Transverse colon (tissue), 4 donors: ENCODE results near the gene TMEM52. TPM values are rescaled to one million over a fixed set of nuclear protein-coding genes. Genes with fewer than 3 reads are reported as not detected.

Experiments used
- DNase-seq: peaks from one replicate; pipeline ENCODE4 v3.0.0-alpha.2; 2019
- H3K27ac ChIP-seq, 4 donors: fragments of 200-600 bp; sonication (generic); 2 replicates each; pipeline ENCODE4 v1.5.1; 2016 to 2018; ENCODE audit warnings: inconsistent platforms in 4 of 4
- H3K27me3 ChIP-seq: fragments of 200-600 bp; sonication (generic); 2 replicates; pipeline ENCODE4 v1.5.1; 2017; ENCODE audit warnings: inconsistent platforms
- H3K36me3 ChIP-seq, 4 donors: fragments of 200-600 bp; sonication (generic); 2 replicates each; pipeline ENCODE4 v1.5.1; 2017 to 2019; ENCODE audit warnings: inconsistent platforms in 4 of 4
- H3K4me1 ChIP-seq, 4 donors: fragments of 200-600 bp; sonication (generic); 2 replicates each; pipeline ENCODE4 v1.5.1; 2017 to 2020; ENCODE audit warnings: inconsistent platforms in 4 of 4
- H3K4me3 ChIP-seq, 4 donors: fragments of 200-600 bp; sonication (generic); 1 replicate in 1 of 4; 2 replicates in 3 of 4; pipeline versions ENCODE4 v1.5.1 to v1.6.1; 2017 to 2019; ENCODE audit warnings: inconsistent platforms in 4 of 4
- H3K9me3 ChIP-seq, 2 donors: fragments of 200-600 bp; sonication (generic); 2 replicates each; pipeline ENCODE4 v1.5.1; 2017 to 2019; ENCODE audit warnings: inconsistent platforms in 2 of 2
- EP300 ChIP-seq: sonication (generic); formaldehyde crosslinking; IDR thresholded peaks from one replicate; pipeline ENCODE4 v1.6.1; 2017; ENCODE audit warnings: antibody characterized with exemption, low read depth
- POLR2A ChIP-seq: fragments of 450-650 bp; IDR thresholded peaks from one replicate; pipeline ENCODE4 v1.6.1; 2016; ENCODE audit warnings: antibody characterized with exemption, mild to moderate bottlenecking, moderate library complexity
- POLR2AphosphoS5 ChIP-seq, 3 donors: sonication (generic); formaldehyde crosslinking; IDR thresholded peaks; one replicate each; pipeline ENCODE4 v1.6.1; 2016; ENCODE audit warnings: antibody characterized with exemption in 3 of 3
- WGBS, 2 donors: methylation state at CpG; one replicate each; pipeline ENCODE4 v1.1.5; 2018; ENCODE audit warnings: low coverage in 1 of 2; 5-methylcytosine and 5-hydroxymethylcytosine counted together
- in situ Hi-C, 4 donors: fragments of 200-750 bp; cut with MboI; loops; one replicate each; pipeline versions ENCODE4 v1.15.0 to v1.15.1; 2017; ENCODE audit warnings: low sequenced_read_pairs in 3 of 4, low pct_ligation_motif_present in 1 of 4, low pct_unique_long_range_greater_than_20kb in 1 of 4
- intact Hi-C: fragments of 100-400 bp; cut with DNase I; formaldehyde crosslinking; loops from one replicate; pipeline ENCODE4 v1.15.1; 2023; ENCODE audit warnings: low total_unique reads
- total RNA-seq, 4 donors: library from RNA; depleted of rRNA; stranded (reverse); fragments of >200 nt; gene quantifications; one replicate each; pipeline ENCODE4 v1.1.0, GENCODE V29; 2016
- TF ChIP-seq, protein P1 (sequence below), 5 experiments: fragments of 200-600 bp in 3 of 5; fragments of 450-650 bp in 2 of 5; sonication (generic) in 3 of 5; IDR thresholded peaks; 1 replicate in 2 of 5; 2 replicates in 3 of 5; pipeline ENCODE4 v1.5.1; 2016 to 2017; ENCODE audit warnings: antibody characterized with exemption in 5 of 5, inconsistent platforms in 3 of 5, mild to moderate bottlenecking in 2 of 5, moderate library complexity in 1 of 5

Gene TMEM52
- total RNA-seq, 4 donors from 2014 or later = 5.2 to 9.5 (median 5.3) TPM; not detected in 1

DNA sequence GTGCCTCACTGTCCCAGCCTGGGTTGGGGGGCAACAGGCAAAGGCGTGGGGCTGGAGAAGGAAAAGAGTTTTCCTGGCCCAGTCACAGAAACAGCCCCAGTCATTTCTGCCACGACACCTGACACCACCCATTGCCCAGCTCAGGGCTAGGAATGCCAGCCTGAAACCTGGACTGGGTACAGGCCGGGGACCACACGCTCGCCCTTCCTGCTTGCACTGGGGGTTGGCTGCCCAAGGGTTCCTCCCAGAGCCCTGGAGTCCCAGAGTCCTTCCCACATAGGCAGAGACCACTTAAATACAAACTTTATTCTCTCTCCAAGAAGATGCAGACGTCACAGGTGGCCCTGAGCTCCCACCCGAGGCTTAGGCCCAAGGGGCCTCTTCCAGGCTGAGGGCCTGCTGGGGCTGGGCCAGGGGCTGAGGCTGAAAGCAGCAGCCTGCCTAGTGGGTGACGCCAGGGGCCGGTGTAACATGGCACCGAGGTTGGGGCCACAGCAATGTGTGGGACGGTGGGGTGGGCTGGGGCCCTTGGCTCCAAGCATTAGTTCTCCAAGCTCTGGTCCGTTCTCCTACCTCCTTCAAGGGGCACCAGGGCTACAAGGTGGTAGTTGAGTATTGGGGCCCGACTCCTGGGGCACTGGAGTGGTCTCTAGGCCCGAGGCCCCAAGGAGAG, 1.6 kb downstream of the TMEM52 start:
- peak; percentile 7 for DNase-seq
- in situ Hi-C loops (no loop called here), intact Hi-C loops (no loop called here)
- H3K27me3 ChIP-seq = no peaks in the 10 kb centered on the region
- H3K27ac ChIP-seq = no peak overlapping the region
- H3K4me3 ChIP-seq = no peak overlapping the region
- H3K9me3 ChIP-seq = no peaks in the 10 kb centered on the region
- H3K36me3 ChIP-seq = no peaks in the 10 kb centered on the region
- TF ChIP-seq, protein P1, sequence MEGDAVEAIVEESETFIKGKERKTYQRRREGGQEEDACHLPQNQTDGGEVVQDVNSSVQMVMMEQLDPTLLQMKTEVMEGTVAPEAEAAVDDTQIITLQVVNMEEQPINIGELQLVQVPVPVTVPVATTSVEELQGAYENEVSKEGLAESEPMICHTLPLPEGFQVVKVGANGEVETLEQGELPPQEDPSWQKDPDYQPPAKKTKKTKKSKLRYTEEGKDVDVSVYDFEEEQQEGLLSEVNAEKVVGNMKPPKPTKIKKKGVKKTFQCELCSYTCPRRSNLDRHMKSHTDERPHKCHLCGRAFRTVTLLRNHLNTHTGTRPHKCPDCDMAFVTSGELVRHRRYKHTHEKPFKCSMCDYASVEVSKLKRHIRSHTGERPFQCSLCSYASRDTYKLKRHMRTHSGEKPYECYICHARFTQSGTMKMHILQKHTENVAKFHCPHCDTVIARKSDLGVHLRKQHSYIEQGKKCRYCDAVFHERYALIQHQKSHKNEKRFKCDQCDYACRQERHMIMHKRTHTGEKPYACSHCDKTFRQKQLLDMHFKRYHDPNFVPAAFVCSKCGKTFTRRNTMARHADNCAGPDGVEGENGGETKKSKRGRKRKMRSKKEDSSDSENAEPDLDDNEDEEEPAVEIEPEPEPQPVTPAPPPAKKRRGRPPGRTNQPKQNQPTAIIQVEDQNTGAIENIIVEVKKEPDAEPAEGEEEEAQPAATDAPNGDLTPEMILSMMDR (IDR thresholded peaks at IDR 0.05) = no peak
- no peak for TF ChIP-seq POLR2AphosphoS5 (IDR thresholded peaks at IDR 0.05)
- peaks cover 9 to 27% (median 18%) of the 10 kb centered on the region in 4 donors for H3K4me1 ChIP-seq
- 91% methylated on average over 13 of the region's 14 CpGs; no CpG with 5 or more reads in 1 of the 2 donors for WGBS, 2 donors

DNA sequence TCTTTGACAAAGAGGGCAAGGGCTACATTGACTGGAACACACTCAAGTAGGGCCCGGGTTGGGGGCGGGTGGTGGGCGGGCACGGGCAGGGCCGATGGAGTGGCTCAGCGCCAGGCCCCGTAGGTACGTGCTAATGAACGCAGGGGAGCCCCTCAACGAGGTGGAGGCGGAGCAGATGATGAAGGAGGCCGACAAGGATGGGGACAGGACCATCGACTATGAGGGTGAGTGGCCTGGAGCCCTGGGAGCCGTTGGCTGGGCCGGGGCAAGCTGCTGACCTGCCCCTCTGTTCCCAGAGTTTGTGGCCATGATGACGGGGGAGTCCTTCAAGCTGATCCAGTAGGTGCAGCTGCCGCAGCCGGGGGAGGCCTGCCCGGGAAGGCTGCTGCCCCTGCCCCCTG, 2.2 kb downstream of the TMEM52 start:
- intact Hi-C loops = no loop called here
- DNase-seq = peak; percentile 11
- no peak for TF ChIP-seq POLR2AphosphoS5 (IDR thresholded peaks at IDR 0.05)
- TF ChIP-seq EP300 = no peak
- TF ChIP-seq, protein P1 (IDR thresholded peaks at IDR 0.05) = no peak
- TF ChIP-seq POLR2A = no peak
- H3K9me3 ChIP-seq = no peaks in the 10 kb centered on the region
- in situ Hi-C loops = no loop called here
- peaks cover 9 to 27% (median 18%) of the 10 kb centered on the region in 4 donors for H3K4me1 ChIP-seq
- H3K36me3 ChIP-seq = no peaks in the 10 kb centered on the region
- no peak overlapping the region for H3K4me3 ChIP-seq
- 83 to 92% methylated on average over 4 to 19 of the region's 19 CpGs for WGBS, 2 donors
- H3K27me3 ChIP-seq = no peaks in the 10 kb centered on the region
- no peak overlapping the region for H3K27ac ChIP-seq

DNA sequence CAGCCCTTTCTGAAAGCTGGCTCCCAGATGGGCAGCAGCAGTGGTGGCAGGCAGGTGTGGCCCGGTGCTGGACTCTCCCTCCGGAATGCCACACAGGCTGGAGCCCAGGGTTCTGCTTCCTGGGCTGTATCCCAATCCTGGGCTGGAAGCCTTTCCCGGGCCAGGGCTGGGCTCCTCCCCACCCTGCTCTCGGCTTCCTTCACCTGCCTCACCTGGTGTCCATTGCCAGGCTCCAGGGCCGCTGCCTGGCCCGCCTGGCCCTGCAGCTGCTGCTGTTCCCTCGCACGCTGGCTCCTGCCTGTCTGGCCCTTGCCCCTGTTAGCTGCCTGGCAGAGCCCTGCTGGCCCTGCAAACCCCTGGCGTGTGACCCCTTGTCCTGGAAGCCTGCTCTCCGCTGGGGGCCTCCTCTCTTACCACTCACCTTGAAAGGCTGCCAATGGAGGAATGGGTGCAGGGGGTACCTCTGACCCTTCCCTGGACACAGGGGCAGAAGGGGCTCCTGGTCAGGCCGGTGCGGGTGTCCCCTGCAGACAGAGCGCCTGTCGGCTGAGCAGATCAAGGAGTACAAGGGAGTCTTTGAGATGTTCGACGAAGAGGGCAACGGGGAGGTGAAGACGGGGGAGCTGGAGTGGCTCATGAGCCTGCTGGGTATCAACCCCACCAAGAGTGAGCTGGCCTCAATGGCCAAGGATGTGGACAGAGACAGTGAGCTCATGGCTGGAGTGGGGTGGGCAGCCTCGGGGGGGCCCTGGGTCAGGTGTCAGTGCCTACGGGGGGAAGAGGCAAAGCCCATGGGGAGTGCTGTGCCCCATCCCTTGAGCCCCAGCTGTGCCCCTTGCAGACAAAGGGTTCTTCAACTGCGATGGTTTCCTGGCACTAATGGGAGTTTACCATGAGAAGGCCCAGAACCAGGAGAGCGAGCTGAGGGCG, 2.9 kb downstream of the TMEM52 start:
- H3K9me3 ChIP-seq = no peaks in the 10 kb centered on the region

More for the DNA sequence above, 2.9 kb downstream of the TMEM52 start:
- 77 to 87% methylated on average over 6 to 23 of the region's 23 CpGs for WGBS, 2 donors
- in situ Hi-C loops (no loop called here), intact Hi-C loops (no loop called here)
- TF ChIP-seq, protein P1 (IDR thresholded peaks at IDR 0.05) = no peak
- TF ChIP-seq POLR2AphosphoS5 (IDR thresholded peaks at IDR 0.05) (no peak), POLR2A (no peak), EP300 (no peak)
- Histone ChIP-seq H3K27ac (peak overlapping the region in 1 of 4 donors; percentile 33), H3K36me3 (no peaks in the 10 kb centered on the region), H3K4me1 (peaks cover 9 to 27% (median 18%) of the 10 kb centered on the region in 4 donors), H3K4me3 (no peak overlapping the region), H3K27me3 (no peaks in the 10 kb centered on the region)
- peak; percentile 52 for DNase-seq
